ENCODE results near the gene SLC25A41. TPM values are rescaled to one million over a fixed set of nuclear protein-coding genes. Genes with fewer than 3 reads are reported as not detected.
A peak's percentile ranks its signal among the peaks of the same experiment; 100 is the strongest.

SLC25A41 gene
- total and polyA plus RNA-seq, 2 of the 13 experiments (the other 11 are each of a cell fraction or from before 2014, with no cell fraction given), result 0.33 to 0.95 TPM

GRCh38 chr19:6464070-6464873 is 30.7 kb upstream of the SLC25A41 start, which contains the start of gene CRB3 (continued):
- 0 out of 2 replicates have a peak, but pooled peaks have one; percentile 28 for TF ChIP-seq FOXP4 (CRISPR knock-in tag; IDR thresholded peaks at IDR 0.05)
- TF ChIP-seq ZC3H4 (CRISPR knock-in tag; IDR thresholded peaks at IDR 0.05; ENCODE audit: borderline replicate concordance), result no peak
- TF ChIP-seq, protein P1, sequence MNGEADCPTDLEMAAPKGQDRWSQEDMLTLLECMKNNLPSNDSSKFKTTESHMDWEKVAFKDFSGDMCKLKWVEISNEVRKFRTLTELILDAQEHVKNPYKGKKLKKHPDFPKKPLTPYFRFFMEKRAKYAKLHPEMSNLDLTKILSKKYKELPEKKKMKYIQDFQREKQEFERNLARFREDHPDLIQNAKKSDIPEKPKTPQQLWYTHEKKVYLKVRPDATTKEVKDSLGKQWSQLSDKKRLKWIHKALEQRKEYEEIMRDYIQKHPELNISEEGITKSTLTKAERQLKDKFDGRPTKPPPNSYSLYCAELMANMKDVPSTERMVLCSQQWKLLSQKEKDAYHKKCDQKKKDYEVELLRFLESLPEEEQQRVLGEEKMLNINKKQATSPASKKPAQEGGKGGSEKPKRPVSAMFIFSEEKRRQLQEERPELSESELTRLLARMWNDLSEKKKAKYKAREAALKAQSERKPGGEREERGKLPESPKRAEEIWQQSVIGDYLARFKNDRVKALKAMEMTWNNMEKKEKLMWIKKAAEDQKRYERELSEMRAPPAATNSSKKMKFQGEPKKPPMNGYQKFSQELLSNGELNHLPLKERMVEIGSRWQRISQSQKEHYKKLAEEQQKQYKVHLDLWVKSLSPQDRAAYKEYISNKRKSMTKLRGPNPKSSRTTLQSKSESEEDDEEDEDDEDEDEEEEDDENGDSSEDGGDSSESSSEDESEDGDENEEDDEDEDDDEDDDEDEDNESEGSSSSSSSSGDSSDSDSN (CRISPR knock-in tag; IDR thresholded peaks at IDR 0.05), result peak; percentile 69
- no peak for TF ChIP-seq MTF1 (CRISPR knock-in tag; IDR thresholded peaks at IDR 0.05)
- TF ChIP-seq MEIS2 (CRISPR knock-in tag; IDR thresholded peaks at IDR 0.05), result 0 out of 2 replicates have a peak, but pooled peaks have one; percentile 47
- peak; percentile 58; the same call in 1 of the 2 replicates for TF ChIP-seq ZGPAT (CRISPR knock-in tag; IDR thresholded peaks at IDR 0.05)
- TF ChIP-seq ZNF546 (CRISPR knock-in tag; conservative IDR thresholded peaks at IDR 0.05), result peak; percentile 41; the same call in 1 of the 2 replicates
- TF ChIP-seq XBP1 (CRISPR knock-in tag; IDR thresholded peaks at IDR 0.05), result no peak
- TF ChIP-seq, protein P2, sequence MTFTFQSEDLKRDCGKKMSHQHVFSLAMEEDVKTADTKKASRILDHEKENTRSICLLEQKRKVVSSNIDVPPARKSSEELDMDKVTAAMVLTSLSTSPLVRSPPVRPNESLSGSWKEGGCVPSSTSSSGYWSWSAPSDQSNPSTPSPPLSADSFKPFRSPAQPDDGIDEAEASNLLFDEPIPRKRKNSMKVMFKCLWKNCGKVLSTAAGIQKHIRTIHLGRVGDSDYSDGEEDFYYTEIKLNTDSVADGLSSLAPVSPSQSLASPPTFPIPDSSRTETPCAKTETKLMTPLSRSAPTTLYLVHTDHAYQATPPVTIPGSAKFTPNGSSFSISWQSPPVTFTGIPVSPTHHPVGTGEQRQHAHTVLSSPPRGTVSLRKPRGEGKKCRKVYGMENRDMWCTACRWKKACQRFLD (CRISPR knock-in tag; IDR thresholded peaks at IDR 0.05; ENCODE audit: borderline replicate concordance), result no peak
- TF ChIP-seq HOXD1 (CRISPR knock-in tag; IDR thresholded peaks at IDR 0.05), result 0 out of 2 replicates have a peak, but pooled peaks have one; percentile 31
- TF ChIP-seq CBX5 (CRISPR knock-in tag; IDR thresholded peaks at IDR 0.05; ENCODE audit: borderline replicate concordance), result no peak
- TF ChIP-seq ZNF775 (CRISPR knock-in tag; IDR thresholded peaks at IDR 0.05; ENCODE audit: borderline replicate concordance), result no peak
- peak; percentile 71 for TF ChIP-seq RBM39 (IDR thresholded peaks at IDR 0.05; ENCODE audit: low read depth, low read length, poor library complexity, severe bottlenecking)
- TF ChIP-seq FOXO1 (CRISPR knock-in tag; IDR thresholded peaks at IDR 0.05), result no peak; the same call in 1 of the 2 replicates
- no peak for TF ChIP-seq ZNF138 (CRISPR knock-in tag; IDR thresholded peaks at IDR 0.05; ENCODE audit: low read depth)
- peak; percentile 79 for TF ChIP-seq ZMYM2 (CRISPR knock-in tag; IDR thresholded peaks at IDR 0.05)
- TF ChIP-seq ZFP82 (CRISPR knock-in tag; IDR thresholded peaks at IDR 0.05; ENCODE audit: borderline replicate concordance), result no peak
- TF ChIP-seq TCF12 (IDR thresholded peaks at IDR 0.05), result no peak
- no peak for TF ChIP-seq TCF12 (CRISPR knock-in tag; IDR thresholded peaks at IDR 0.05)
- no peak for TF ChIP-seq SETDB1 (CRISPR knock-in tag; IDR thresholded peaks at IDR 0.05; ENCODE audit: borderline replicate concordance)

All from HepG2 (cell line).